ENCODE results near the gene ARHGAP29.

DNA sequence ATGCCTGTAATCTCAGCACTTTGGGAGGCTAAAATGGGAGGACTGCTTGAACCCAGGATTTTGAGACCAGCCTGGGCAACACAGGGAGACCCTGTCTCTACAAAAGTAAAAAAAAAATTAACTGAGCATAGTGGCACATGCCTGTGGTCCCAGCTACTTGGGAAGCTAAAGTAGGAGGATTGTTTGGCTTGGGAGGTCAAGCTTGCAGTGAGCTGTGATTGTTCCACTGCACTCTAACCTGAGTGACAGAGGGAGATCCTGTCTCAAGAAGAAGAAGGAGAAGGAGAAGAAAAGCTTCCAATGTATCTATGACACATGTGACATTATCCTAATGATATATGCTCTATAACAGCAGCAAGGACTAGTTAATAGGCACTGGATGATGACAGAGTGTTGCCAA lies 20.1 kb upstream of the ARHGAP29 start:
- TF ChIP-seq, protein P1, sequence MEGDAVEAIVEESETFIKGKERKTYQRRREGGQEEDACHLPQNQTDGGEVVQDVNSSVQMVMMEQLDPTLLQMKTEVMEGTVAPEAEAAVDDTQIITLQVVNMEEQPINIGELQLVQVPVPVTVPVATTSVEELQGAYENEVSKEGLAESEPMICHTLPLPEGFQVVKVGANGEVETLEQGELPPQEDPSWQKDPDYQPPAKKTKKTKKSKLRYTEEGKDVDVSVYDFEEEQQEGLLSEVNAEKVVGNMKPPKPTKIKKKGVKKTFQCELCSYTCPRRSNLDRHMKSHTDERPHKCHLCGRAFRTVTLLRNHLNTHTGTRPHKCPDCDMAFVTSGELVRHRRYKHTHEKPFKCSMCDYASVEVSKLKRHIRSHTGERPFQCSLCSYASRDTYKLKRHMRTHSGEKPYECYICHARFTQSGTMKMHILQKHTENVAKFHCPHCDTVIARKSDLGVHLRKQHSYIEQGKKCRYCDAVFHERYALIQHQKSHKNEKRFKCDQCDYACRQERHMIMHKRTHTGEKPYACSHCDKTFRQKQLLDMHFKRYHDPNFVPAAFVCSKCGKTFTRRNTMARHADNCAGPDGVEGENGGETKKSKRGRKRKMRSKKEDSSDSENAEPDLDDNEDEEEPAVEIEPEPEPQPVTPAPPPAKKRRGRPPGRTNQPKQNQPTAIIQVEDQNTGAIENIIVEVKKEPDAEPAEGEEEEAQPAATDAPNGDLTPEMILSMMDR (IDR thresholded peaks at IDR 0.05), result no peak
- no peak for TF ChIP-seq POLR2A (IDR thresholded peaks at IDR 0.05)

Data from thyroid gland (tissue), 4 donors.